ENCODE data around the gene SLC37A3.

DNA sequence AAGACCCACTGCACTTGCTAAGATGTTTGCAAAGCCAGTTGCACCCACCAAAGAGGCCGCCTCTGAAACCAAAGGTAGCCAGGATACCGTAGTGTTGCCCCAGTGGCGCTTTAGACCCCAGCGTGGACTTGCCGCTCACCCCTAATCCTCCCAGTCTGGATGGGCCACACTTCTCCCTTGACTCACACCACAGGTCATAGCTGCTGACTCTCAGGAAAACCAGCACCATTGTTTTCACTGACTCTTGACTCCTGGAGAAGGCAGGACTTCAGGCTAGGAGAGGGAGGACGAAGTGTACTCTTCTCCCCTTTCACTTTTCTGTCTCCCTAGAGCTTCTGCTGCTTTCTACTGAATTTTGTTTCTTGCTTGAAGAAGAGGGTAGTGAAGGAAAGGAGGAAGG is 27.8 kb upstream of the SLC37A3 start:
- TF ChIP-seq BACH2 (CRISPR knock-in tag; IDR thresholded peaks at IDR 0.05; ENCODE audit: borderline replicate concordance) (no peak), ZNF8 (CRISPR knock-in tag; IDR thresholded peaks at IDR 0.05) (no peak), TOX (CRISPR knock-in tag; IDR thresholded peaks at IDR 0.05; ENCODE audit: borderline replicate concordance) (no peak), RARB (CRISPR knock-in tag; IDR thresholded peaks at IDR 0.05) (no peak), CREB5 (CRISPR knock-in tag; IDR thresholded peaks at IDR 0.05; ENCODE audit: low read depth) (no peak), ZFP30 (CRISPR knock-in tag; IDR thresholded peaks at IDR 0.05) (no peak), ZFP3 (CRISPR knock-in tag; IDR thresholded peaks at IDR 0.05) (no peak), ZC3H10 (CRISPR knock-in tag; IDR thresholded peaks at IDR 0.05) (no peak), ARNTL (CRISPR knock-in tag; IDR thresholded peaks at IDR 0.05; ENCODE audit: borderline replicate concordance, low read depth) (no peak), PPARA (CRISPR knock-in tag; IDR thresholded peaks at IDR 0.05; ENCODE audit: borderline replicate concordance) (no peak), ESRRG (CRISPR knock-in tag; IDR thresholded peaks at IDR 0.05) (no peak), CSRNP3 (CRISPR knock-in tag; IDR thresholded peaks at IDR 0.05) (no peak)
- TF ChIP-seq, protein P1, sequence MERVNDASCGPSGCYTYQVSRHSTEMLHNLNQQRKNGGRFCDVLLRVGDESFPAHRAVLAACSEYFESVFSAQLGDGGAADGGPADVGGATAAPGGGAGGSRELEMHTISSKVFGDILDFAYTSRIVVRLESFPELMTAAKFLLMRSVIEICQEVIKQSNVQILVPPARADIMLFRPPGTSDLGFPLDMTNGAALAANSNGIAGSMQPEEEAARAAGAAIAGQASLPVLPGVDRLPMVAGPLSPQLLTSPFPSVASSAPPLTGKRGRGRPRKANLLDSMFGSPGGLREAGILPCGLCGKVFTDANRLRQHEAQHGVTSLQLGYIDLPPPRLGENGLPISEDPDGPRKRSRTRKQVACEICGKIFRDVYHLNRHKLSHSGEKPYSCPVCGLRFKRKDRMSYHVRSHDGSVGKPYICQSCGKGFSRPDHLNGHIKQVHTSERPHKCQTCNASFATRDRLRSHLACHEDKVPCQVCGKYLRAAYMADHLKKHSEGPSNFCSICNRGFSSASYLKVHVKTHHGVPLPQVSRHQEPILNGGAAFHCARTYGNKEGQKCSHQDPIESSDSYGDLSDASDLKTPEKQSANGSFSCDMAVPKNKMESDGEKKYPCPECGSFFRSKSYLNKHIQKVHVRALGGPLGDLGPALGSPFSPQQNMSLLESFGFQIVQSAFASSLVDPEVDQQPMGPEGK (CRISPR knock-in tag; IDR thresholded peaks at IDR 0.05; ENCODE audit: borderline replicate concordance): no peak

All from SK-N-SH treated with all-trans-retinoic acid at 6 μM for 48 hours (cell line).